Peyer's patch (tissue), 4 donors: ENCODE results near the gene SDF4. TPM values are rescaled to one million over a fixed set of nuclear protein-coding genes. Genes with fewer than 3 reads are reported as not detected.

Experiments
- DNase-seq, 3 donors: peaks; one replicate each; pipeline ENCODE4 v3.0.0-alpha.2; 2017 to 2019
- H3K27ac ChIP-seq, 4 donors: fragments of 200-600 bp; sonication (generic); one replicate each; pipeline ENCODE4 v1.5.1; 2016 to 2019
- H3K27me3 ChIP-seq, 2 donors: fragments of 200-600 bp; sonication (generic); one replicate each; pipeline ENCODE4 v1.5.1; 2019
- H3K36me3 ChIP-seq, 3 donors: fragments of 200-600 bp; sonication (generic); one replicate each; pipeline ENCODE4 v1.5.1; 2016 to 2019
- H3K4me1 ChIP-seq, 4 donors: fragments of 200-600 bp; sonication (generic); one replicate each; pipeline ENCODE4 v1.5.1; 2016 to 2019
- H3K4me3 ChIP-seq, 4 donors: fragments of 200-600 bp; sonication (generic); 1 replicate in 3 of 4; 2 replicates in 1 of 4; pipeline ENCODE4 v1.5.1; 2016 to 2019; ENCODE audit warnings: mild to moderate bottlenecking in 1 of 4
- H3K9me3 ChIP-seq, 4 donors: fragments of 200-600 bp; sonication (generic); one replicate each; pipeline ENCODE4 v1.5.1; 2016 to 2019; ENCODE audit warnings: mild to moderate bottlenecking in 1 of 4
- CTCF ChIP-seq, 6 experiments: fragments of 450-650 bp in 4 of 6; fragments of 200-600 bp in 2 of 6; sonication (generic) in 1 of 6; IDR thresholded peaks; one replicate each; pipeline ENCODE4 v1.5.1; 2017 to 2019; ENCODE audit warnings: antibody characterized with exemption in 6 of 6, mild to moderate bottlenecking in 3 of 6, moderate library complexity in 1 of 6
- POLR2A ChIP-seq, 2 donors: fragments of 450-650 bp; IDR thresholded peaks; one replicate each; pipeline ENCODE4 v1.5.1; 2017; ENCODE audit warnings: antibody characterized with exemption in 2 of 2, mild to moderate bottlenecking in 2 of 2, moderate library complexity in 2 of 2
- total RNA-seq, 4 donors: library from RNA; depleted of rRNA; stranded (reverse); fragments of >200 nt; gene quantifications; one replicate each; pipeline ENCODE4 v1.1.0, GENCODE V29; 2016

SDF4 gene
- total RNA-seq, 4 donors from 2014 or later, result 88.3 to 280 (median 177) TPM

DNA sequence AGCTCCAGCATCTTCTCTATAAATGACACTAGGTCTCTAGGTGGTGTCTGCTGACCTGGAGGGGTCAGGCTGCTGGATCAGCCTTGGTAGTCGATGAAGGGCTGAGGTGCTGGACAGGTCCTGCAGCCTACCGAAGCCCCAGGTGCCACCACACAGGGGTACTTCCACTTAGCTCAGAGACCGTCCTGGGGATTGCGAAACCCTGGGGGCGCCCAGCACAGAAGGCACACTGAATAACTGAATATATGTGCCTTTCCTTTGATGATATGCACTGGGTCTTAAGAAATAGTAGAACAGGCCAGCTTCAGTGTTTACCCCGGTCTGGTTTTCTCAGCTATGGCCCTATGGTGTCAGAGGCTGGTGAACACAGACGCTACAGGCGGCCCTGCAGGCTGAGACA lies 31.0 kb upstream of the SDF4 start:
- TF ChIP-seq CTCF (IDR thresholded peaks at IDR 0.05) (no peak), POLR2A (IDR thresholded peaks at IDR 0.05) (no peak)
- Histone ChIP-seq H3K4me3 (no peak overlapping the region), H3K4me1 (no peaks in the 10 kb centered on the region), H3K9me3 (no peaks in the 10 kb centered on the region), H3K27ac (no peak overlapping the region), H3K36me3 (peaks cover 0 to 86% (median 0%) of the 10 kb centered on the region in 3 donors), H3K27me3 (no peaks in the 10 kb centered on the region)
- no peak for DNase-seq

GRCh38 chr1:1262071-1262470 lies 30.3 kb upstream of the SDF4 start:
- Histone ChIP-seq H3K4me3 (no peak overlapping the region), H3K9me3 (no peaks in the 10 kb centered on the region), H3K27ac (no peak overlapping the region), H3K4me1 (no peaks in the 10 kb centered on the region), H3K27me3 (no peaks in the 10 kb centered on the region), H3K36me3 (peaks cover 0 to 80% (median 0%) of the 10 kb centered on the region in 3 donors)
- DNase-seq, result no peak
- TF ChIP-seq POLR2A (IDR thresholded peaks at IDR 0.05) (no peak), CTCF (IDR thresholded peaks at IDR 0.05) (no peak)

DNA sequence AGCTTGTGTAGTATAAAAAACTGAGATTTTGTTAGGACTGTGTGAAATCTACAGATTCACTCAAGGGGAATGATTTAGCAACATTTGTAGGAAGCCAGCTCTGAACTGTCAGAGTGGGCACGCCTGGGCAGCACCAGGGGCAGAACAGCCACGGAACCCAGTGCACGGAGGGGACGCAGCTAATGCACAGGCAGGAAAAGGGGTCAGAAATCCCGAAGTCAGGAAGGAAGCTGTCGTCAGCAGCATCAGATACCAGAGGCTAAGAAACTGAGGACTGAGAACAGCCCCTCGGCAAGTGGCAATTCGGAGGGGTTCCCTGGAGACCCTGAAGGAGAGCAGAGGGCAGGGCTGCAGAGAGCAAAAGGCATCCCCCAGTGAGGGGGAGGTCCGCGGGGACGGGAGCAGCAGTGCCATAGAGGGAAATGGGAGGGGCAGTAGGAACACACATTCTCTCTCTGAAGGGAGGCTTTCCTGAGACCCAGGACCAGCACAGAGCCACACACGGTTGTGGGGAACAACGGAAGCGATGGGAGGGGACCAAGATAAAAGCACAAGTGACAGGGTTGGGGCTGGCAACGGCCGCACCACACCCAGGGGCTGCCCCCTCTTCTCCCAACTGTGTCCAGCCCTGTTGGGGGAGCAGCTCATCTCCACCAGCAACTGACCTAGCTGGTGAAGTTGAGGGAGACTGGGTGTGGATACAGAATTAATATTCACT lies 29.2 kb upstream of the SDF4 start:
- H3K27ac ChIP-seq, result no peak overlapping the region
- H3K27me3 ChIP-seq, result no peaks in the 10 kb centered on the region
- H3K36me3 ChIP-seq, result peaks cover 0 to 80% (median 0%) of the 10 kb centered on the region in 3 donors
- TF ChIP-seq CTCF (IDR thresholded peaks at IDR 0.05) (no peak), POLR2A (IDR thresholded peaks at IDR 0.05) (no peak)
- no peak overlapping the region for H3K4me3 ChIP-seq
- no peaks in the 10 kb centered on the region for H3K9me3 ChIP-seq
- no peak for DNase-seq
- H3K4me1 ChIP-seq, result no peaks in the 10 kb centered on the region

DNA sequence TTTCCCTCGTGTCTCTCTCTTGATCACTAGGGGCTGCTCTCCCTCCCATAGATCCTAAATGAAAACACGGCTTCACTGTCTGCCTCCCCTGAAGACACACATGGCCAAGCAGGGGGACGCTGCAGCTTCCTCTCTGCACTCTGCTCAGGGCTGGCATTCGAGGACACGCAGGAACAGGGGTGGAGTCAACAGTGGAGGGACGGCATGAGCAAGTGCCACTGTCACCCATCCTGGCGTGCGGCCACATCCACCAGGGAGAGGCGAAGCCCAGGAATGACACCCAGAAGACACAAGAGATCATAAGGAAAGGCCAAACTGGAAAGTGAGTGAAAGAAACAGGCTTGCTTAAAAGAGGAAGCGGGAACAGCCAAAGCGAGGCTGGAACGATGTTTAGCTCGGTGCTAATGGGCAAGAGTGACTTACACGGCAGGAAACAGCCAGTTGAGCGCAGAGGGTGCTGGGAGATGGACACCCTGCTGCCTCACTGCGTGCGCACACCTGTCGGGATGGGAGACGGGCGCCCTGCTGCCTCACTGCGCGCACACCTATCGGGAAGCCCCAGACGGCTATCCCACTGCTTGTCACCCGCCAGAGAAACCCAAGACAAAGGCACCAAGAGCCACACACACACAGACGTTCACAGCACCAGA lies 28.3 kb upstream of the SDF4 start:
- TF ChIP-seq POLR2A (IDR thresholded peaks at IDR 0.05) (no peak), CTCF (IDR thresholded peaks at IDR 0.05) (no peak)
- Histone ChIP-seq H3K36me3 (peaks cover 0 to 82% (median 0%) of the 10 kb centered on the region in 3 donors), H3K4me3 (no peak overlapping the region), H3K27ac (no peak overlapping the region), H3K27me3 (no peaks in the 10 kb centered on the region), H3K4me1 (no peaks in the 10 kb centered on the region), H3K9me3 (no peaks in the 10 kb centered on the region)
- no peak for DNase-seq

GRCh38 chr1:1259540-1259939 lies 27.7 kb upstream of the SDF4 start:
- Histone ChIP-seq H3K27me3 (no peaks in the 10 kb centered on the region), H3K36me3 (peaks cover 0 to 82% (median 0%) of the 10 kb centered on the region in 3 donors), H3K4me1 (no peaks in the 10 kb centered on the region), H3K27ac (no peak overlapping the region), H3K9me3 (no peaks in the 10 kb centered on the region), H3K4me3 (no peak overlapping the region)
- TF ChIP-seq POLR2A (IDR thresholded peaks at IDR 0.05) (no peak), CTCF (IDR thresholded peaks at IDR 0.05) (no peak)
- no peak for DNase-seq
